Hepatocyte (in vitro differentiated cells): ENCODE data around the gene RRP12. TPM values are rescaled to one million over a fixed set of nuclear protein-coding genes. Genes with fewer than 3 reads are reported as not detected.

Source experiments
- DNase-seq: peaks from one replicate; pipeline ENCODE4 v3.0.0-alpha.2; 2016; ENCODE audit warnings: low spot score
- H2AFZ ChIP-seq: fragments of 200-600 bp; sonication (generic); 2 replicates; pipeline ENCODE4 v1.6.0; 2016; ENCODE audit warnings: antibody characterized with exemption, mild to moderate bottlenecking
- H3K27ac ChIP-seq: fragments of 200-600 bp; sonication (generic); 2 replicates; pipeline ENCODE4 v1.5.1; 2016; ENCODE audit warnings: mild to moderate bottlenecking
- H3K27me3 ChIP-seq: fragments of 200-600 bp; sonication (generic); 2 replicates; pipeline ENCODE4 v1.6.1; 2016
- H3K36me3 ChIP-seq: fragments of 200-600 bp; sonication (generic); replicated peaks from 2 replicates; pipeline ENCODE4 v1.5.1; 2016; ENCODE audit warnings: low read depth; ENCODE audit not compliant: insufficient read depth
- H3K4me1 ChIP-seq: fragments of 200-600 bp; sonication (generic); 2 replicates; pipeline ENCODE4 v1.5.1; 2016; ENCODE audit warnings: mild to moderate bottlenecking, moderate library complexity; ENCODE audit not compliant: insufficient read depth
- H3K4me2 ChIP-seq: fragments of 200-600 bp; sonication (generic); 2 replicates; pipeline ENCODE4 v1.6.0; 2016
- H3K4me3 ChIP-seq: fragments of 200-600 bp; sonication (generic); 2 replicates; pipeline ENCODE4 v1.5.1; 2016; ENCODE audit warnings: mild to moderate bottlenecking
- H3K79me2 ChIP-seq: fragments of 200-600 bp; sonication (generic); 2 replicates; pipeline ENCODE4 v1.6.0; 2017; ENCODE audit warnings: mild to moderate bottlenecking
- H3K9me2 ChIP-seq: fragments of 200-600 bp; sonication (generic); replicated peaks from 2 replicates; pipeline ENCODE4 v1.6.0; 2017; ENCODE audit warnings: mild to moderate bottlenecking; ENCODE audit not compliant: insufficient read depth
- H3K9me3 ChIP-seq: fragments of 200-600 bp; sonication (generic); 2 replicates; pipeline ENCODE4 v1.5.1; 2016; ENCODE audit warnings: low read depth, mild to moderate bottlenecking
- H4K20me1 ChIP-seq: fragments of 200-600 bp; sonication (generic); 2 replicates; pipeline ENCODE4 v1.6.0; 2016; ENCODE audit warnings: mild to moderate bottlenecking; ENCODE audit not compliant: insufficient read depth, poor library complexity, severe bottlenecking
- EZH2 ChIP-seq: fragments of 200-600 bp; sonication (generic); IDR thresholded peaks from 2 replicates; pipeline ENCODE4 v1.6.1; 2016; ENCODE audit warnings: antibody characterized with exemption, mild to moderate bottlenecking, borderline replicate concordance
- EZH2phosphoT487 ChIP-seq: fragments of 200-600 bp; sonication (generic); IDR thresholded peaks from one replicate; pipeline ENCODE4 v1.6.1; 2018; ENCODE audit warnings: antibody characterized with exemption, mild to moderate bottlenecking, low read depth, moderate library complexity; ENCODE audit not compliant: unreplicated experiment, severe bottlenecking
- WGBS: methylation state at CpG from one replicate; pipeline ENCODE4 v1.1.6; 2016; ENCODE audit warnings: low lambda C conversion rate; ENCODE audit errors: missing lambda C conversion rate; 5-methylcytosine and 5-hydroxymethylcytosine counted together
- polyA plus RNA-seq: library from polyadenylated mRNA; unstranded; fragments of >200 nt; fragmentation: Nextera tagmentation; extraction: Ambion mirVana; gene quantifications from 2 replicates; pipeline ENCODE4 v1.2.1, GENCODE V29; 2016
- total RNA-seq: library from RNA; depleted of rRNA; stranded (reverse); fragments of >200 nt; gene quantifications from 2 replicates; pipeline ENCODE4 v1.2.3, GENCODE V29; 2014
- TF ChIP-seq, protein P1 (sequence below): fragments of 200-600 bp; sonication (generic); IDR thresholded peaks from 2 replicates; pipeline ENCODE4 v1.5.1; 2016; ENCODE audit warnings: antibody characterized with exemption, mild to moderate bottlenecking; ENCODE audit not compliant: poor library complexity

The RRP12 gene, protein sequence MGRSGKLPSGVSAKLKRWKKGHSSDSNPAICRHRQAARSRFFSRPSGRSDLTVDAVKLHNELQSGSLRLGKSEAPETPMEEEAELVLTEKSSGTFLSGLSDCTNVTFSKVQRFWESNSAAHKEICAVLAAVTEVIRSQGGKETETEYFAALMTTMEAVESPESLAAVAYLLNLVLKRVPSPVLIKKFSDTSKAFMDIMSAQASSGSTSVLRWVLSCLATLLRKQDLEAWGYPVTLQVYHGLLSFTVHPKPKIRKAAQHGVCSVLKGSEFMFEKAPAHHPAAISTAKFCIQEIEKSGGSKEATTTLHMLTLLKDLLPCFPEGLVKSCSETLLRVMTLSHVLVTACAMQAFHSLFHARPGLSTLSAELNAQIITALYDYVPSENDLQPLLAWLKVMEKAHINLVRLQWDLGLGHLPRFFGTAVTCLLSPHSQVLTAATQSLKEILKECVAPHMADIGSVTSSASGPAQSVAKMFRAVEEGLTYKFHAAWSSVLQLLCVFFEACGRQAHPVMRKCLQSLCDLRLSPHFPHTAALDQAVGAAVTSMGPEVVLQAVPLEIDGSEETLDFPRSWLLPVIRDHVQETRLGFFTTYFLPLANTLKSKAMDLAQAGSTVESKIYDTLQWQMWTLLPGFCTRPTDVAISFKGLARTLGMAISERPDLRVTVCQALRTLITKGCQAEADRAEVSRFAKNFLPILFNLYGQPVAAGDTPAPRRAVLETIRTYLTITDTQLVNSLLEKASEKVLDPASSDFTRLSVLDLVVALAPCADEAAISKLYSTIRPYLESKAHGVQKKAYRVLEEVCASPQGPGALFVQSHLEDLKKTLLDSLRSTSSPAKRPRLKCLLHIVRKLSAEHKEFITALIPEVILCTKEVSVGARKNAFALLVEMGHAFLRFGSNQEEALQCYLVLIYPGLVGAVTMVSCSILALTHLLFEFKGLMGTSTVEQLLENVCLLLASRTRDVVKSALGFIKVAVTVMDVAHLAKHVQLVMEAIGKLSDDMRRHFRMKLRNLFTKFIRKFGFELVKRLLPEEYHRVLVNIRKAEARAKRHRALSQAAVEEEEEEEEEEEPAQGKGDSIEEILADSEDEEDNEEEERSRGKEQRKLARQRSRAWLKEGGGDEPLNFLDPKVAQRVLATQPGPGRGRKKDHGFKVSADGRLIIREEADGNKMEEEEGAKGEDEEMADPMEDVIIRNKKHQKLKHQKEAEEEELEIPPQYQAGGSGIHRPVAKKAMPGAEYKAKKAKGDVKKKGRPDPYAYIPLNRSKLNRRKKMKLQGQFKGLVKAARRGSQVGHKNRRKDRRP (N-terminal part only)
- total RNA-seq (8.5 and 10.6 TPM in 2 replicates), polyA plus RNA-seq (19.6 and 20.6 TPM in 2 replicates)

DNA sequence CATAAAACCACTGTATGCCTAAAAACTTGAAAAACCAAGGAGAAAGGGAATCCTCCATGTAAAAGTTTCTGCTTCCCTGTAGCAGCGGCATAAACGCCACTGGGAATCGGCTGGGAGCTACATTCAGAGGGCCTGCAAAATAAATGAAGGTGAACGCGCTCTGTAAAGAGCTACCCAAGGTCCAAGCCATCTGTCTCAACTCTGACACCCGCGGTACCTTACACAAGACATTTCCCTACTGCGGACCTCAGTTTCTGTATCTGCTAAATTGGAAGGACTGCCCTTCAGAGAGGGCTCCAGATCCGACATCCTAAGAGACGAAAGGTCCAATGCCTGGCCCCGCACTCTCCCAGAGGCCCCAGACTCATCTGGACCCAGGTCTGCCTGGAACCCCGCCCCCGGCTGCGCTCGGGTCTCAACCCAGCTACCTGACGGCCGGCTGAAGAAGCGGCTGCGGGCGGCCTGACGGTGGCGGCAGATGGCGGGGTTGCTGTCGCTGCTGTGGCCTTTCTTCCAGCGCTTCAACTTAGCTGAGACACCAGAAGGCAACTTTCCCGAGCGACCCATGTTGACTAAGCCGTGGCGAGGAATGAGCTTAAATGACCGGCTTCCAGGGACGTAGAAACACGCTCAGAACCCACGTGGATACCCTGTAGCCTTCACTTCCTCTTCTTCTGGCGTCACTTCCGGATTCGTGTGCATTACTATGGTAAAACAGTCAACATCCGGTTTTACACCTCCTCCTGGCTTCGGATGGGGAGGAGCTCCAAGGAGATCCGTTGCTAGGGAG is at the start of gene RRP12:
Gene RRP12, minus strand, starts transcription at position 676 of the 790 bp plus-strand sequence. Its CDS starts 109 bp downstream, at position 567.
- no peaks in the 10 kb centered on the region for H3K9me3 ChIP-seq
- peaks cover 9% of the 10 kb centered on the region for H3K79me2 ChIP-seq
- TF ChIP-seq EZH2phosphoT487 = no peak
- TF ChIP-seq, protein P1, sequence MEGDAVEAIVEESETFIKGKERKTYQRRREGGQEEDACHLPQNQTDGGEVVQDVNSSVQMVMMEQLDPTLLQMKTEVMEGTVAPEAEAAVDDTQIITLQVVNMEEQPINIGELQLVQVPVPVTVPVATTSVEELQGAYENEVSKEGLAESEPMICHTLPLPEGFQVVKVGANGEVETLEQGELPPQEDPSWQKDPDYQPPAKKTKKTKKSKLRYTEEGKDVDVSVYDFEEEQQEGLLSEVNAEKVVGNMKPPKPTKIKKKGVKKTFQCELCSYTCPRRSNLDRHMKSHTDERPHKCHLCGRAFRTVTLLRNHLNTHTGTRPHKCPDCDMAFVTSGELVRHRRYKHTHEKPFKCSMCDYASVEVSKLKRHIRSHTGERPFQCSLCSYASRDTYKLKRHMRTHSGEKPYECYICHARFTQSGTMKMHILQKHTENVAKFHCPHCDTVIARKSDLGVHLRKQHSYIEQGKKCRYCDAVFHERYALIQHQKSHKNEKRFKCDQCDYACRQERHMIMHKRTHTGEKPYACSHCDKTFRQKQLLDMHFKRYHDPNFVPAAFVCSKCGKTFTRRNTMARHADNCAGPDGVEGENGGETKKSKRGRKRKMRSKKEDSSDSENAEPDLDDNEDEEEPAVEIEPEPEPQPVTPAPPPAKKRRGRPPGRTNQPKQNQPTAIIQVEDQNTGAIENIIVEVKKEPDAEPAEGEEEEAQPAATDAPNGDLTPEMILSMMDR = peak; percentile 13
- no peak for TF ChIP-seq EZH2
- peak within 1 kb of the TSS; percentile 86 for H3K4me2 ChIP-seq
- WGBS = 2% methylated on average over 39 of the region's 39 CpGs
- H3K27ac ChIP-seq = peak within 1 kb of the TSS; percentile 78
- no peaks in the 10 kb centered on the region for H3K9me2 ChIP-seq
- H4K20me1 ChIP-seq = no peaks in the 10 kb centered on the region
- DNase-seq = peak; percentile 96
- H3K36me3 ChIP-seq = no peaks in the 10 kb centered on the region
- H3K4me1 ChIP-seq = no peaks in the 10 kb centered on the region
- no peaks in the 10 kb centered on the region for H3K27me3 ChIP-seq
- H3K4me3 ChIP-seq = peak within 1 kb of the TSS; percentile 60
- H2AFZ ChIP-seq = peak within 1 kb of the TSS; percentile 45

DNA sequence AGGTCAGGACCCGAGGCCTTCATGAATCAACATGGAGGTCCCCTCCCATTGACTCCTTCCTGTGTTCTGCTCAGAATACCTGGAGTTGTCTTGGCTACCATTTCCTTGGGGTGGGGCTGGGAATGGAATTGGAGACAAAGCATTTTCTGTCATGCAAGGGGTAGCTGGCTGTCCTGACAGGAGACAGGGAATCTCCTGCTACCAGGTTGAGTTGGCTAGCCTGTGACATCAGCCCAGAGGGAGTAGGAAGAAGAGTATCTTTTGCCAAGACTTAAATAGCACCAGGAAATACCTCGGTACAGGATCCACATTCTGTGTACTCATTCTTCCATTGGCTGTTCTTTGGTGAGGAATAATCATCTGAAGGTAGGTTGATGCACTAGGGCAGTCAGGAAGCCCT is 49.7 kb upstream of the RRP12 start:
- no peak for TF ChIP-seq EZH2phosphoT487
- TF ChIP-seq EZH2 = no peak
- TF ChIP-seq, protein P1 = no peak
- DNase-seq = no peak
- Histone ChIP-seq H3K9me2 (no peaks in the 10 kb centered on the region), H3K4me1 (peaks cover 17% of the 10 kb centered on the region), H3K27ac (no peak overlapping the region), H4K20me1 (peaks cover 3% of the 10 kb centered on the region), H3K4me2 (no peak overlapping the region), H3K36me3 (no peaks in the 10 kb centered on the region), H3K4me3 (no peak overlapping the region), H2AFZ (no peak overlapping the region), H3K9me3 (no peaks in the 10 kb centered on the region), H3K79me2 (peaks cover 59% of the 10 kb centered on the region), H3K27me3 (no peaks in the 10 kb centered on the region)
- WGBS = 91% methylated on average over 2 of the region's 2 CpGs
